Panc1 (cell line): ENCODE data around the gene SLC17A2. TPM values are rescaled to one million over a fixed set of nuclear protein-coding genes. Genes with fewer than 3 reads are reported as not detected.

Source experiments
- ATAC-seq: fragments of 200-7000 bp; cut with Tn5 transposase; 2 replicates; pipeline ENCODE4 v1.9.1; 2020; ENCODE audit warnings: mild to moderate bottlenecking, moderate library complexity
- BruUV-seq: library from RNA; stranded (reverse); fragments of 400-500 nt; replicated peaks from 2 replicates; lab custom pipeline; 2021; lab: Mats Ljungman, UMichigan
- CTCF ChIA-PET: fragments of 300-600 bp; sonication (Branson Sonifier 250); formaldehyde crosslinking; loops from one replicate; lab custom pipeline; 2022; ENCODE audit warnings: antibody characterized with exemption; lab: Charles Lee
- POLR2A ChIA-PET: fragments of 300-600 bp; sonication (Branson Sonifier 250); formaldehyde crosslinking; loops from one replicate; lab custom pipeline; 2022; ENCODE audit warnings: antibody characterized with exemption; lab: Charles Lee
- DNase-seq: peaks from one replicate; pipeline ENCODE4 v3.0.0-alpha.2; 2010; ENCODE audit warnings: low read depth, low spot score
- H3K27ac ChIP-seq: 2 replicates; pipeline ENCODE4 v1.5.1; 2011; ENCODE audit warnings: mild to moderate bottlenecking, low read length, inconsistent platforms
- H3K27me3 ChIP-seq: fragments of 200-500 bp; sonication (Bioruptor generic); 2 replicates; pipeline ENCODE4 v1.6.0; 2014; ENCODE audit warnings: low read length, inconsistent platforms; ENCODE audit not compliant: control insufficient read depth, insufficient read depth
- H3K36me3 ChIP-seq: fragments of 200-500 bp; sonication (Bioruptor generic); 2 replicates; pipeline ENCODE4 v1.5.1; 2014; ENCODE audit warnings: inconsistent platforms, mild to moderate bottlenecking, low read length, moderate library complexity; ENCODE audit not compliant: control insufficient read depth, insufficient read depth
- H3K4me1 ChIP-seq: 2 replicates; pipeline ENCODE4 v1.5.1; 2011; ENCODE audit warnings: inconsistent platforms, mild to moderate bottlenecking, low read length, moderate library complexity; ENCODE audit not compliant: control insufficient read depth, insufficient read depth
- H3K4me3 ChIP-seq, 2 experiments: 2 replicates each; pipeline ENCODE4 v1.5.1; 2011 to 2012; ENCODE audit warnings: low read depth in 2 of 2, low read length in 2 of 2, mild to moderate bottlenecking in 2 of 2, inconsistent platforms in 1 of 2, moderate library complexity in 1 of 2
- H3K9me3 ChIP-seq: fragments of 200-500 bp; sonication (Bioruptor generic); 2 replicates; pipeline ENCODE4 v1.5.1; 2014; ENCODE audit warnings: low read depth, mild to moderate bottlenecking, inconsistent platforms, low read length, moderate library complexity; ENCODE audit not compliant: control insufficient read depth, insufficient read depth
- CTCF ChIP-seq: fragments of 450-650 bp; IDR thresholded peaks from 2 replicates; pipeline ENCODE4 v1.5.1; 2017; ENCODE audit warnings: mild to moderate bottlenecking
- POLR2AphosphoS5 ChIP-seq: IDR thresholded peaks from 2 replicates; pipeline ENCODE4 v1.6.1; 2012; ENCODE audit warnings: mild to moderate bottlenecking, low read depth, low read length, moderate library complexity
- REST ChIP-seq, 2 experiments: IDR thresholded peaks; 2 replicates each; pipeline ENCODE4 v1.6.1; 2011 to 2012; ENCODE audit warnings: low read depth in 2 of 2, control low read depth in 1 of 2, low read length in 1 of 2, mild to moderate bottlenecking in 1 of 2, moderate library complexity in 1 of 2; ENCODE audit not compliant: insufficient read depth in 1 of 2
- SIN3A ChIP-seq: IDR thresholded peaks from 2 replicates; pipeline ENCODE4 v1.6.1; 2012; ENCODE audit warnings: low read depth, mild to moderate bottlenecking, low read length, moderate library complexity, borderline replicate concordance; ENCODE audit not compliant: insufficient read depth
- TCF7L2 ChIP-seq: IDR thresholded peaks from 2 replicates; pipeline ENCODE4 v1.6.1; 2011; ENCODE audit warnings: mild to moderate bottlenecking, low read depth, low read length, inconsistent platforms
- in situ Hi-C: cut with HindIII; loops from 2 replicates; pipeline ENCODE4 v1.10.0; 2016; ENCODE audit warnings: low sequenced_read_pairs, low pct_unique_long_range_greater_than_20kb
- intact Hi-C: fragments of 100-400 bp; cut with micrococcal nuclease; formaldehyde crosslinking; loops from one replicate; pipeline ENCODE4 v1.10.0; 2022; ENCODE audit not compliant: unreplicated experiment
- total RNA-seq: library from RNA; stranded (reverse); gene quantifications from one replicate; pipeline ENCODE4 v1.2.1, GENCODE V29; 2021; ENCODE audit not compliant: unreplicated experiment

Gene SLC17A2
- total RNA-seq, 1 experiment from 2014 or later = not detected

GRCh38 chr6:25874118-25874517 is 56.4 kb downstream of the SLC17A2 start, which contains the start of gene SLC17A3:
Gene SLC17A3, minus strand, starts transcription at chr6:25874243. Its CDS starts 5,856 bp downstream, at chr6:25868387.
- Histone ChIP-seq H3K36me3 (no peaks in the 10 kb centered on the region), H3K9me3 (no peaks in the 10 kb centered on the region), H3K27me3 (no peaks in the 10 kb centered on the region), H3K4me3 (no peak within 1 kb of the TSS), H3K4me1 (no peaks in the 10 kb centered on the region), H3K27ac (no peak within 1 kb of the TSS)
- TF ChIP-seq SIN3A (no peak), REST (IDR thresholded peaks at IDR 0.05; ENCODE audit: insufficient read depth in 1 of 2, low read depth in 2 of 2, low read length in 1 of 2) (no peak), CTCF (no peak), POLR2AphosphoS5 (no peak)
- CTCF ChIA-PET = no interaction called here
- intact Hi-C loops = no loop called here
- DNase-seq = no peak
- POLR2A ChIA-PET = no interaction called here
- in situ Hi-C loops = no loop called here
- no peak for ATAC-seq
- no TSS peak for BruUV-seq

- no peaks in the 10 kb centered on the region for H3K36me3 ChIP-seq
- intact Hi-C loops (no loop called here), in situ Hi-C loops (no loop called here)
- no TSS peak for BruUV-seq
- TF ChIP-seq SIN3A = no peak
- no peak for TF ChIP-seq TCF7L2
- no peak for TF ChIP-seq CTCF
- no peaks in the 10 kb centered on the region for H3K9me3 ChIP-seq
- no peaks in the 10 kb centered on the region for H3K27me3 ChIP-seq
- ATAC-seq (no peak), DNase-seq (no peak)
- POLR2A ChIA-PET = no interaction called here
- CTCF ChIA-PET = no interaction called here
- no peak overlapping the region for H3K27ac ChIP-seq
- H3K4me3 ChIP-seq = no peak overlapping the region
- no peaks in the 10 kb centered on the region for H3K4me1 ChIP-seq
These were observed 57.7 kb downstream of the SLC17A2 start for GRCh38 chr6:25872814-25873213.

GRCh38 chr6:25869840-25870239 is 60.7 kb downstream of the SLC17A2 start:
- ChIA-PET CTCF (interaction anchor here (0.6 kb wide), 1 partner anchor 21 kb away, joined by 3 read pairs; no protein-coding TSS in a partner anchor), POLR2A (no interaction called here)
- Histone ChIP-seq H3K9me3 (no peaks in the 10 kb centered on the region), H3K27me3 (no peaks in the 10 kb centered on the region), H3K4me3 (no peak overlapping the region), H3K27ac (no peak overlapping the region), H3K4me1 (no peaks in the 10 kb centered on the region), H3K36me3 (no peaks in the 10 kb centered on the region)
- no TSS peak for BruUV-seq
- ATAC-seq (no peak), DNase-seq (no peak)
- in situ Hi-C loops (no loop called here), intact Hi-C loops (no loop called here)
- TF ChIP-seq CTCF = no peak
- no peak for TF ChIP-seq POLR2AphosphoS5
- TF ChIP-seq REST (IDR thresholded peaks at IDR 0.05; ENCODE audit: insufficient read depth in 1 of 2, low read depth in 2 of 2, low read length in 1 of 2) = no peak
- no peak for TF ChIP-seq TCF7L2
- TF ChIP-seq SIN3A = no peak
